ENCODE measurements around the gene ABHD10. TPM values are rescaled to one million over a fixed set of nuclear protein-coding genes. Genes with fewer than 3 reads are reported as not detected.

ABHD10 gene
- total and polyA plus RNA-seq, 2 experiments from 2014 or later, result 25.6 to 36.2 TPM

GRCh38 chr3:111965484-111965883 lies 13.3 kb upstream of the ABHD10 start:
- H3K4me2 ChIP-seq, result no peak overlapping the region
- H2AFZ ChIP-seq, result no peak overlapping the region
- no peaks in the 10 kb centered on the region for H3K9me3 ChIP-seq (ENCODE audit: low read depth)
- no peaks in the 10 kb centered on the region for H3K79me2 ChIP-seq
- no peaks in the 10 kb centered on the region for H3K36me3 ChIP-seq (replicated peaks; ENCODE audit: insufficient read depth, low read depth)
- H3K27me3 ChIP-seq, result no peaks in the 10 kb centered on the region
- 92% methylated on average over 2 of the region's 2 CpGs for WGBS (ENCODE audit: low lambda C conversion rate, missing lambda C conversion rate)
- TF ChIP-seq CTCF (IDR thresholded peaks at IDR 0.05; ENCODE audit: poor library complexity), result no peak
- TF ChIP-seq EZH2phosphoT487 (IDR thresholded peaks at IDR 0.05; ENCODE audit: low read depth, severe bottlenecking, unreplicated experiment), result no peak
- TF ChIP-seq EZH2 (IDR thresholded peaks at IDR 0.05; ENCODE audit: borderline replicate concordance), result no peak
- H3K4me3 ChIP-seq, result no peak overlapping the region
- no peaks in the 10 kb centered on the region for H3K9me2 ChIP-seq (replicated peaks; ENCODE audit: insufficient read depth)
- H3K4me1 ChIP-seq (ENCODE audit: insufficient read depth), result no peaks in the 10 kb centered on the region
- H3K27ac ChIP-seq, result no peak overlapping the region
- no peak for DNase-seq (ENCODE audit: low spot score)
- no peaks in the 10 kb centered on the region for H4K20me1 ChIP-seq (ENCODE audit: insufficient read depth, poor library complexity, severe bottlenecking)

- WGBS (ENCODE audit: low lambda C conversion rate, missing lambda C conversion rate), result 43% methylated on average over 3 of the region's 3 CpGs
- Histone ChIP-seq H3K9me2 (replicated peaks; ENCODE audit: insufficient read depth) (no peaks in the 10 kb centered on the region), H3K4me1 (ENCODE audit: insufficient read depth) (no peaks in the 10 kb centered on the region), H3K9me3 (ENCODE audit: low read depth) (no peaks in the 10 kb centered on the region), H3K36me3 (replicated peaks; ENCODE audit: insufficient read depth, low read depth) (no peaks in the 10 kb centered on the region), H2AFZ (peak overlapping the region; percentile 14), H3K79me2 (no peaks in the 10 kb centered on the region), H3K27me3 (no peaks in the 10 kb centered on the region), H4K20me1 (ENCODE audit: insufficient read depth, poor library complexity, severe bottlenecking) (no peaks in the 10 kb centered on the region), H3K4me2 (peak overlapping the region; percentile 39), H3K27ac (peak overlapping the region; percentile 47), H3K4me3 (no peak overlapping the region)
- DNase-seq (ENCODE audit: low spot score), result peak; percentile 7
- TF ChIP-seq EZH2 (IDR thresholded peaks at IDR 0.05; ENCODE audit: borderline replicate concordance) (no peak), CTCF (IDR thresholded peaks at IDR 0.05; ENCODE audit: poor library complexity) (no peak), EZH2phosphoT487 (IDR thresholded peaks at IDR 0.05; ENCODE audit: low read depth, severe bottlenecking, unreplicated experiment) (no peak)
These were observed 11.8 kb upstream of the ABHD10 start for GRCh38 chr3:111967068-111967467.

- peak; percentile 90 for DNase-seq (ENCODE audit: low spot score)
- H3K4me2 ChIP-seq, result peak overlapping the region; percentile 39
- peak overlapping the region; percentile 14 for H2AFZ ChIP-seq
- 22% methylated on average over 8 of the region's 8 CpGs for WGBS (ENCODE audit: low lambda C conversion rate, missing lambda C conversion rate)
- H3K4me3 ChIP-seq, result no peak overlapping the region
- no peaks in the 10 kb centered on the region for H3K9me3 ChIP-seq (ENCODE audit: low read depth)
- H3K9me2 ChIP-seq (replicated peaks; ENCODE audit: insufficient read depth), result no peaks in the 10 kb centered on the region
- H3K4me1 ChIP-seq (ENCODE audit: insufficient read depth), result no peaks in the 10 kb centered on the region
- no peak for TF ChIP-seq EZH2phosphoT487 (IDR thresholded peaks at IDR 0.05; ENCODE audit: low read depth, severe bottlenecking, unreplicated experiment)
- TF ChIP-seq CTCF (IDR thresholded peaks at IDR 0.05; ENCODE audit: poor library complexity), result peak; percentile 90
- TF ChIP-seq EZH2 (IDR thresholded peaks at IDR 0.05; ENCODE audit: borderline replicate concordance), result no peak
- no peaks in the 10 kb centered on the region for H3K79me2 ChIP-seq
- H3K27ac ChIP-seq, result peak overlapping the region; percentile 47
- H3K36me3 ChIP-seq (replicated peaks; ENCODE audit: insufficient read depth, low read depth), result no peaks in the 10 kb centered on the region
- H4K20me1 ChIP-seq (ENCODE audit: insufficient read depth, poor library complexity, severe bottlenecking), result no peaks in the 10 kb centered on the region
- no peaks in the 10 kb centered on the region for H3K27me3 ChIP-seq
These were observed 11.1 kb upstream of the ABHD10 start for GRCh38 chr3:111967651-111968274.

Data from hepatocyte (in vitro differentiated cells).